Endometrial microvascular endothelial cells (primary cell): ENCODE data around the gene RMND5A. TPM values are rescaled to one million over a fixed set of nuclear protein-coding genes. Genes with fewer than 3 reads are reported as not detected.
"Not testable (repeated sequence)": the region's sequence is repeated elsewhere in the genome, so short reads cannot be mapped to it uniquely, and the experiment has no call there.

Source experiments
- in situ Hi-C: cut with HindIII; loops from 2 replicates; pipeline ENCODE4 v1.10.0; 2017; ENCODE audit warnings: low sequenced_read_pairs, low pct_unique_long_range_greater_than_20kb; ENCODE audit errors: inconsistent ontology term
- total RNA-seq: library from RNA; depleted of rRNA; stranded (reverse); fragments of >200 nt; gene quantifications from one replicate; pipeline ENCODE4 v1.2.3, GENCODE V29; 2015; ENCODE audit errors: inconsistent ontology term

Gene RMND5A, protein sequence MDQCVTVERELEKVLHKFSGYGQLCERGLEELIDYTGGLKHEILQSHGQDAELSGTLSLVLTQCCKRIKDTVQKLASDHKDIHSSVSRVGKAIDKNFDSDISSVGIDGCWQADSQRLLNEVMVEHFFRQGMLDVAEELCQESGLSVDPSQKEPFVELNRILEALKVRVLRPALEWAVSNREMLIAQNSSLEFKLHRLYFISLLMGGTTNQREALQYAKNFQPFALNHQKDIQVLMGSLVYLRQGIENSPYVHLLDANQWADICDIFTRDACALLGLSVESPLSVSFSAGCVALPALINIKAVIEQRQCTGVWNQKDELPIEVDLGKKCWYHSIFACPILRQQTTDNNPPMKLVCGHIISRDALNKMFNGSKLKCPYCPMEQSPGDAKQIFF
- total RNA-seq = 26.0 TPM

GRCh38 chr2:86719637-86720539 lies at the start of gene RMND5A:
Gene RMND5A, plus strand, starts transcription at chr2:86720291. Its CDS starts 377 bp downstream, at chr2:86720668.
- in situ Hi-C loops = not testable (repeated sequence)

- in situ Hi-C loops = no loop called here
Observed at GRCh38 chr2:86671337-86671981, 48.6 kb upstream of the RMND5A start.

GRCh38 chr2:86672027-86672545 lies 48.0 kb upstream of the RMND5A start:
- in situ Hi-C loops = no loop called here

DNA sequence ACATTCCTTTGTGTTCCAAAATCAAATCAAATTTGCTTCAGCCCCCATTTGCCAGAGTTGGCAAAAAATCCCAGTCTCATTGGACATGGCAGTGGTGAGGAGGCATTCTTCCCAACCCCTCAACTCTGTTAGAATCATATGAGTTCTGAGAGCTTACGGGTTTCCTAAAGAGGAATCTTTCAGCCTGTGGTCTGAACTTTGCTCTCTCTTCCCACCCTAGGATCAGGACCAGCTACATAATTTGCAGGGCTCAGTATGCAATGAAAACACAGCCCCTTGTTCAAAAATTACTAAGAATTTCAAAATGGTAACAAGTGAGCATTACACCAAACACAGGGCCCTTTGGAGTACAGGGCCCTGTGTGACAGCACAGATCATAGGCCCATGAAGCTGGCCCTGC lies 47.1 kb upstream of the RMND5A start:
- in situ Hi-C loops = no loop called here

DNA sequence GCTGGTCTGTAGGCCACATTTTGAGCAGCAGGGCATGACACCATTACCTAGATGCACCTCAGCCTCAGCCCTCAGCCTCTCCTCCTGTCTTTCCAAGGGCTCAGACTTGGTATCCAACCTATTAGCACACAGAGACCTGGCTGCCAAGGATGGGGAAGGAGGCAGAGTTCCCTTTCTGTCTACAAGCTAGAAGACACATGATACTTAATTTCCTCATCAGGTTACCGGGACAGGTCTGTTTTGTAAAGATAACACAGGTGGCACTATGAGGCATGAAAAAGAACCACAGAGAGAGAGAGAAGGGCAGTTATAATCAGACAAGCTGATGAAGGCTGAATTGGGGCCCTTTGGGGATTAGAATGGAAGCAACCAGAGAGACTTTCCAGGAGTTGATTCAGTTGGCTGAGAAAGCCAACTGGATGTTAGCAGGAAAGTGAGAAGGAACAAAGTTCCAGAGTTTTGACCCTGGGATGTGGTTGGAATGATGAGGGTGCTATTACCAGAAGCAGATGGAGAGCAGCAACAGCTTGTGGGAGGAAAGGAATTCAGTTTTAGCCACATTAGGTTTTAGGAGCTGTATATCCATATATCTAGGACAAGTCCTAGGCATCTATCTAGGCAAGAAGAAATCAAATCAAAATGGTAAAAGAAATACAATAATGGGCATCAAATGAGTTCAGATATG lies 46.0 kb upstream of the RMND5A start:
- in situ Hi-C loops = no loop called here

DNA sequence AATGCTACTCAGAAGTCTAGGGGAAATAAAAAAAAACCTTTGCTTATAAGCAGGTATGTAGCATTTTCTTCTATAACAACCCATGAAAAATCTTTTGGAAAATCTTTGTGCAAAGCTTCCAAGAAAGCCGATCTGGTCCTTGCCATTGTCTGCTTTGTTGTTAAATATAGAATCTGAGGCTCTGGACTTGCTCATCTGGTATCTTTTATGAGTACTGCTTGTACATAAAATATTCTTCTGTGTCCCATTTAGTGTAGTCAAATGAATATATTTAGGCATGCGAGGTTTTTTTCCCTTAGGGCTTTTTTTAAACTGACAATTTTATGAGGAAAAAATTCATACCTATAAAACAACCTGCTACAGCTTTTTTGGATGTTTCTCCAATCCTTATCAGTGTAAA lies 45.0 kb upstream of the RMND5A start:
- in situ Hi-C loops = no loop called here

GRCh38 chr2:86675511-86676015 lies 44.5 kb upstream of the RMND5A start:
- in situ Hi-C loops = no loop called here

DNA sequence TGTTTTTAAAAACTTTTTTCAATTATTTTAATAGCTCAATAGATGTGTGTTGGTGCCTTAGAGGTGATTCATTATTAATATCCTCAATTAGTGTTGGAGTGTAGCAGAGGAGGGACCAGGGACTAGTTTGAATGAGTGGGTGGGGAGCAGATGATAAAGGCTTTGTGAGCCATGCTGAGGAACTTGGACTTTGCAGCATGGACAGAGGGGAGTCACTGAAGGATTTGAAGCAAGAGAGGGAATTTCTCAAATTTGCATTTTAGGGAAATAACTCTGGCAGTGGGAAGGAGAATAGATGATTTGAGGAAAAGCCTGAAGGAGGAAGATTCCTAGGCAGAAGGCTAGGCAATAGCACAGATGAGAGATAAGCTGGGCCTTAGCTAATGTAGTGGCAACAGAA lies 42.3 kb upstream of the RMND5A start:
- in situ Hi-C loops = no loop called here

DNA sequence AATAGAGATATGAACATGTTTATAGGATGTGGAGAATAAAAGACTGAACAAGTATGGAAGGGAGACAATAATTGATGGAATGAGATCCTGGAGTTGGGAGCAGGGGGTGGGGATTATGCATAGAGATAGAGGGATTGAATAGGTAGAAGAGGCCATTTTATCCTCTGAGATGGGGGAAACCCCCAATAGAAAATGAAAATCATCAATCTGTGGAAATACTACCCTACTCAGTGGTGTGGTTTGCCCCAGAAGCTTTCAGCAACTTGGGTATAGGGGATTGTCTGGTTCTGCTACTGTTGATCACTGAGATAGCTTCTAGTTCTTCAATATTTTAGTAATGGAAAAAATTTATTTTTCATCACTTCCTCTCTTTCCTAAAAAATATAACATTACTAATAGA lies 41.1 kb upstream of the RMND5A start:
- in situ Hi-C loops = no loop called here

- in situ Hi-C loops = no loop called here
Observed at GRCh38 chr2:86685351-86685750, 34.7 kb upstream of the RMND5A start.

GRCh38 chr2:86686460-86686859 lies 33.6 kb upstream of the RMND5A start:
- in situ Hi-C loops = no loop called here

DNA sequence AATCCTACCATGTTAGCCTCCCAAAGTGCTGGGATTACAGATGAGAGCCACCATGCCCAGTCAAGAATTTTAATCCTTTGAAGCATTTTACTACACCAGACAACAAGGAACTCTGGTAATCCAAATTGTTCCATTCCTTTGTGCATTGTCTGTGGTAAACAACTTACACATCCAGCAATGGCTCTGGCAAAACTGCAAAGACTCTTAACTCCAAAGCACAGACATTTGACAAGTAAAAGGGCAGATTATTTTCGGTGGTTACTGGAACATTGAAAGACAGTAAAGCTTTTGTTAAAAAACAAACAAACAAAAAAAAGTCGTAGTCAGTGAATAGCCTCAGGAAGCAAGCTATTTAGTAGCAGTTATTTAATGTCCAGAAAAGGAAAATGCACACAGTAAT lies 33.2 kb upstream of the RMND5A start:
- in situ Hi-C loops = no loop called here

GRCh38 chr2:86695053-86695691 lies 24.9 kb upstream of the RMND5A start:
- in situ Hi-C loops = no loop called here

GRCh38 chr2:86697551-86698104 lies 22.5 kb upstream of the RMND5A start:
- in situ Hi-C loops = no loop called here

GRCh38 chr2:86700690-86701089 lies 19.4 kb upstream of the RMND5A start:
- in situ Hi-C loops = no loop called here

DNA sequence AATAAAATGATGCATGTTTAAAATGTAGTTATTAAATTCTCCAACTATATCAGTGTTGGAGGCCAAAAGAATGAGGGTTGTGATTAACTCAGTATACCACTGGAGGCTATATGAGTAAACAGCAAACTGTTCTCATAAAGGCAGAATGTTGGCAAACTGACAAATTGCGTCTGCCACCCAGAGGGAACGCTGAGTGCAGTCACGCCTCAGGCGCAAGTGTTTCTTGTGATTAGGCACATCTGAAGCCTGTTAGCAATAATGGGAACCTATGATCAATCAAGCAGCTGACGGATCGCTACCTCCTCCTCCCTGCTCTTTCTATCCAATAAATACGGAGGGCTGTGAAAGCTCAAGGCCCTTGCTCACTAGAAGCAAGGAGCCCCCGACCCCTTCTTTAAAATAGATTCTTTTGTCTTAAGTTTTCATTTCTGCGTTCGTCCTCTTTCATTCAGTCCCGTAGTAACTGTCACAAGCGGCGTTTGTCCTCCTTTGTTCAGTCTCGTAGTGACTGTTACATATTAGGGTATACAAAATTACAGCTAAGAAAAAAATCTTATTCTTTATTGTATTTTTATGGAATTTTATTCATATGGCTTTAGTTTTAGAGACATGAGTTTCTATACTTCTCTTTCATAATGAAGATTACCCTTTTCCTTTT lies 16.3 kb upstream of the RMND5A start:
- in situ Hi-C loops = no loop called here

- in situ Hi-C loops = no loop called here
Observed at GRCh38 chr2:86704459-86704971, 15.6 kb upstream of the RMND5A start.
